Coronary artery (tissue), 2 donors: Measurements from ENCODE around the gene ADARB2.
A peak's percentile ranks its signal among the peaks of the same experiment; 100 is the strongest.

ENCODE experiments used
- DNase-seq: peaks from one replicate; pipeline ENCODE4 v3.0.0-alpha.2; 2017; ENCODE audit warnings: low spot score
- H3K27ac ChIP-seq, 2 donors: fragments of 200-600 bp; sonication (generic); one replicate each; pipeline ENCODE4 v1.5.1; 2016 to 2019
- H3K4me3 ChIP-seq: fragments of 200-600 bp; sonication (generic); 2 replicates; pipeline ENCODE4 v1.5.1; 2016; ENCODE audit warnings: mild to moderate bottlenecking, moderate library complexity
- CTCF ChIP-seq: fragments of 200-600 bp; sonication (generic); IDR thresholded peaks from one replicate; pipeline ENCODE4 v1.5.1; 2019; ENCODE audit warnings: antibody characterized with exemption

The ADARB2 gene

GRCh38 chr10:1659221-1659791 is 78.0 kb downstream of the ADARB2 start:
- H3K4me3 ChIP-seq, result no peak overlapping the region
- DNase-seq, result peak; percentile 35
- no peak for TF ChIP-seq CTCF
- no peak overlapping the region for H3K27ac ChIP-seq

- TF ChIP-seq CTCF, result no peak
- Histone ChIP-seq H3K27ac (no peak overlapping the region), H3K4me3 (no peak overlapping the region)
- DNase-seq, result no peak
These were observed 78.7 kb downstream of the ADARB2 start for GRCh38 chr10:1658658-1659057.

- no peak overlapping the region for H3K27ac ChIP-seq
These were observed 79.8 kb downstream of the ADARB2 start for GRCh38 chr10:1657479-1657878.

GRCh38 chr10:1655367-1655766 is 82.0 kb downstream of the ADARB2 start:
- DNase-seq, result no peak
- H3K4me3 ChIP-seq, result no peak overlapping the region
- TF ChIP-seq CTCF, result no peak
- H3K27ac ChIP-seq, result no peak overlapping the region

More at GRCh38 chr10:1657479-1657878, 79.8 kb downstream of the ADARB2 start:
- TF ChIP-seq CTCF, result no peak
- H3K4me3 ChIP-seq, result no peak overlapping the region
- peak; percentile 28 for DNase-seq

- Histone ChIP-seq H3K4me3 (no peak overlapping the region), H3K27ac (no peak overlapping the region)
- TF ChIP-seq CTCF, result no peak
- peak; percentile 36 for DNase-seq
These were observed 82.4 kb downstream of the ADARB2 start for GRCh38 chr10:1654811-1655356.

GRCh38 chr10:1654247-1654646 is 83.1 kb downstream of the ADARB2 start:
- TF ChIP-seq CTCF, result no peak
- Histone ChIP-seq H3K4me3 (no peak overlapping the region), H3K27ac (no peak overlapping the region)
- DNase-seq, result peak; percentile 52

- DNase-seq, result peak; percentile 36
- no peak for TF ChIP-seq CTCF
- H3K4me3 ChIP-seq, result no peak overlapping the region
- H3K27ac ChIP-seq, result no peak overlapping the region
These were observed 84.0 kb downstream of the ADARB2 start for GRCh38 chr10:1653321-1653720.
